NCI-H2081 treated with DMSO at 0.1 percent for 48 hours (cell line): ENCODE results near the gene GALNT9.

Source experiments
- DNase-seq: peaks from one replicate; lab custom pipeline; 2025; lab: John Stamatoyannopoulos, UW

The GALNT9 gene

GRCh38 chr12:132292328-132293319 is 36.8 kb downstream of the GALNT9 start:
- no peak for DNase-seq

- no peak for DNase-seq
Measured at GRCh38 chr12:132291402-132292175, 37.8 kb downstream of the GALNT9 start.

GRCh38 chr12:132290203-132290540 is 39.2 kb downstream of the GALNT9 start:
- DNase-seq, result no peak

- DNase-seq, result no peak
Measured at GRCh38 chr12:132289356-132290202, 39.8 kb downstream of the GALNT9 start.

- no peak for DNase-seq
Measured at GRCh38 chr12:132288516-132289215, 40.7 kb downstream of the GALNT9 start.

GRCh38 chr12:132287391-132288238 is 41.8 kb downstream of the GALNT9 start:
- no peak for DNase-seq

- DNase-seq, result no peak
Measured at GRCh38 chr12:132286912-132287311, 42.5 kb downstream of the GALNT9 start.

GRCh38 chr12:132285991-132286681 is 43.3 kb downstream of the GALNT9 start:
- DNase-seq, result no peak

GRCh38 chr12:132284827-132285741 is 44.3 kb downstream of the GALNT9 start:
- no peak for DNase-seq

GRCh38 chr12:132284071-132284826 is 45.1 kb downstream of the GALNT9 start:
- no peak for DNase-seq

GRCh38 chr12:132282950-132283771 is 46.2 kb downstream of the GALNT9 start:
- DNase-seq, result no peak

- DNase-seq, result no peak
Measured at GRCh38 chr12:132282031-132282949, 47.1 kb downstream of the GALNT9 start.

- no peak for DNase-seq
Measured at GRCh38 chr12:132281038-132281437, 48.4 kb downstream of the GALNT9 start.

GRCh38 chr12:132280406-132280805 is 49.0 kb downstream of the GALNT9 start:
- DNase-seq, result no peak

- no peak for DNase-seq
Measured at GRCh38 chr12:132279930-132280329, 49.5 kb downstream of the GALNT9 start.
